ENCODE results near the gene PRMT1.
"Not testable (repeated sequence)": the region's sequence is repeated elsewhere in the genome, so short reads cannot be mapped to it uniquely, and the experiment has no call there.

The PRMT1 gene

GRCh38 chr19:49677231-49677900, at the start of gene PRMT1:
Gene PRMT1 (plus strand): TSS chr19:49677271. CDS start chr19:49677281, 10 bp downstream.
- no peak for DNase-seq

- DNase-seq, result no peak
Measured at GRCh38 chr19:49629659-49630058, 47.4 kb upstream of the PRMT1 start.

DNA sequence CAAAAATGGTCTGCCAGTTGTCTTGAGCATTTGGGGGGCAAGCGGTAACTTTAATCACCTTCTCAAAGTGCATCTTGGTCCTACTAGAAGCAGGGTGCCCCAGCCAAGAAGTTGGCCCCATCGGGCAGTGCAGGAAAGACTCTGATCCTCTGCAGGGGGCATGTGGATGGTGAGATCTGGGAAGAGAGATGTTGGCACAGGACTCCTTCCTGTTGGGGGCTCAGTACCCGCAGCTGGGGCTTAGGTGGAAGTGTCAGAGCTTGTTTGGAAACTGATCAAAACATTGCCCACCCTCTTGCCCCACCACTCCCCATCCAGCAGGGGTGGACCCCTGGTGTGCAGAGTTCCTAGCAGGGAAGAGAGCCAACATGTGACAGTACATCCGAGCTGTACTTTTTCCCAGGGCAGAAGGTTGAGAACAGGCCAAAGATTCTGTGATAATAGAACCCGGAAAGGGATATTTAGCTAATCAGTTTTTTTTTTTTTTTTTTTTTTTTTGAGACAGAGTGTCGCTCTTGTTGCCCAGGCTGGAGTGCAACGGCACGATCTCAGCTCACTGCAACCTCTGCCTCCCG, 46.0 kb upstream of the PRMT1 start:
- DNase-seq, result no peak

DNA sequence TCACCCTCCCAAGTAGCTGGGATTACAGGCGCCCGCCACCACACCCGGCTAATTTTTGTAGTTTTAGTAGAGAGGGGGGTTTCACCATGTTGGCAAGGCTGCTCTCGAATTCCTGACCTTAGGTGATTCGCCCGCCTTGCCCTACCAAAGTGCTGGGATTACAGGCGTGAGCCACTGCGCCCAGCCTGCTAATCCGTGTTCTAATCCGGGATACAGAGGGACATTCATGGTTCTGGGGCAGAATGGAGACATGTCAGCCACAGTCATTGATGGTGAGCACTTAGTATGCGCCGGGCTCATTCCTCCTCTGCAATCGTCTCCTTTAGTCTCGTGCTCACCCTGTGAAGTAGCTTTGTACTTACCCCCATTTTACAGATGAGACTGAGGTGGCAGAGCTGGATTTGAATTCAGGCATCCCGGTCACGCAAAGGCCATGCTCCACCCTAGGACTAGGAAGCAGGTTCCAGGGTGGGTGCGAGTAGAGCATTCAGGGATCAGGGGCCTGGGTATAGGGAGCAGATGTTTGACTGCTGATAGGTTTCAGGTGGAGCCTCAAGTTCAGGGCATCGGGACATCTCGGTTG, 45.4 kb upstream of the PRMT1 start:
- DNase-seq, result no peak

GRCh38 chr19:49632576-49632975, 44.5 kb upstream of the PRMT1 start:
- DNase-seq, result no peak

DNA sequence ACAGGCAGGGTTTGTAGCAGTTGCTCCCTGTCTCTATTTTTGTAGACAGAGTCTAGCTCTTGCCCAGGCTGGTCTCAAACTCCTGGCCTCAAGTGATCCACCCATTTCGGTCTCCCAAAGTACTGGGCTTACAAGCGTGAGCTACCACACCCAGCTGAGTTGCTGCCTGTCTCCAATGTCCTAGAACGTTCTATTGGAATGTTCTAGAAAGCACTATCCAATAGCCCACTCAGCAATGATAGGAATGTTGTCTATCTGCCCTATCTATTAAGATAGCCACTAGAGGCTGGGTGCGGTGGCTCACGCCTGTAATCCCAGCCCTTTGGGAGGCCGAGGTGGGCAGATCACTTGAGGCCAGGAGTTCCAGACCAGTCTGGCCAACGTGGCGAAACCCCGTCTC, 43.8 kb upstream of the PRMT1 start:
- not testable (repeated sequence) for DNase-seq

DNA sequence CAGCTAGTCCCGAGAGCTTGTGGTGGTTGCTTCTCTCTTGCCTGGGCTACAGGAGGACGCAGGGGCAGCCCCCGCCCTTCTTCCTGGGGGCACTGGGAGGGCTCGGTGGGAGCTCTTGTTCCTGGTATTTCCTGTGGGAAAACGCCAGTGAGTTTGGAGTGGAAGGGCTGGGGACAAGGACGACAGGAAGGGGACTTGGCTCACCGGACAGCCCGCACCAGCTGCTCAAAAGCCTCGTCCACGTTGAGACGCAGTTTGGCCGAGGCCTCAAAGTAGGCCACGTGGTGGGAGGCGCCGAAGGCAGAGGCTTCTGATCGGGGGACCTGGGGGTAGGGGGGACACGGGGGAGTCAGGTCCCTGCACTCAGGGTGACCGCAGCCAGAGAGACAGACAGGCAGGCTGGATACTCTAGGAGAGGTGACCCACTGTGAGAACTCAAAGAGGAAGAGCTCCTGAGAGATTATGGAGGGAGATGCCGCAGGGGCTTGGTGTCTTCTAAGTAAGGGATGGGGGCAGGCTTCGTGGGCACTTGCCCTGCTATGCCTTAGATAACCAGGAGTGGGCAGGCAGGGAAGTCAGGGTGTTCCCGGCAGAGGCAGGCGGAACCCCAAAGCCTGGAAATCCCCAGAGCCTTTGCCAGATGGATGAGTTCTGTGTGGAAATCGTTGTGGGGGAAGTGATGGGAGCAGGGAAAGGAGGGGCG, 41.4 kb upstream of the PRMT1 start:
- DNase-seq, result no peak

GRCh38 chr19:49636233-49636932, 40.7 kb upstream of the PRMT1 start:
- DNase-seq, result no peak

- DNase-seq, result peak; percentile 25 to 70
Measured at GRCh38 chr19:49637821-49638738, 39.0 kb upstream of the PRMT1 start.

DNA sequence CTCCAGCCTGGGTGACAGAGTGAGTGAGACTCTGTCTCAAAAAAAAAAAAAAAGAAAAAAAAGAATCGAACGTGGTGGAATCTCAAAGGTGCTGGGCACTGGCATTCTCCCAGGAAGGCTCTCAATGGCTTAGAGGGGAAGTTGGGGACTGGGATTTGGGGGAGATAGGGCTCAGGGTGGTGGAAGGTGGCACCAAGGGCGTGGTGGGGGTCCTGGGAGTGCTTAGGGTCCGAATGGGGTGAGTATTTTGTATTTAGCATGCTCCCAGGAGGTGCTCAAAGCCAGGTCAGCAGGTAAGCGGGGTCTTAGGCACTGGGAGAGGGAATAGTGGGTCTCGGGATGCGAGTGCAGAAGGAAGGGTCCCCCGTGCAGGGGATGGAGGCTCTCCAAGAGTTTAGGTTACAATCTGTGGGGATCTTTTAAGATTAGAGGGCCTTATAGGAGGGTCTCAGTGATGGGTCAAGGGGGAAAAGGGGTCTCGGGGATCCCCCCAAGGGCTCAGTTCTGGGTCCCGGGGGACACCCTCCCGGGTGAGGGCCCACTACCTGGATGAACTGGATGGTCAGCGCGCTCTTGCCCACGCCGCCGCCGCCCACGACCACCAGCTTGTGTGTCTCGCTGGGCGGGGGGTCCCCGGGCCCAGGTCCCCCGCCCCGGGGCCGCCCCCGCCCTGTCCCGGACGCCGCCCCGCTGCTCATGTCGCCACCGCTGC, 37.5 kb upstream of the PRMT1 start:
- peak in 1 of 2 experiments; percentile 22 for DNase-seq

DNA sequence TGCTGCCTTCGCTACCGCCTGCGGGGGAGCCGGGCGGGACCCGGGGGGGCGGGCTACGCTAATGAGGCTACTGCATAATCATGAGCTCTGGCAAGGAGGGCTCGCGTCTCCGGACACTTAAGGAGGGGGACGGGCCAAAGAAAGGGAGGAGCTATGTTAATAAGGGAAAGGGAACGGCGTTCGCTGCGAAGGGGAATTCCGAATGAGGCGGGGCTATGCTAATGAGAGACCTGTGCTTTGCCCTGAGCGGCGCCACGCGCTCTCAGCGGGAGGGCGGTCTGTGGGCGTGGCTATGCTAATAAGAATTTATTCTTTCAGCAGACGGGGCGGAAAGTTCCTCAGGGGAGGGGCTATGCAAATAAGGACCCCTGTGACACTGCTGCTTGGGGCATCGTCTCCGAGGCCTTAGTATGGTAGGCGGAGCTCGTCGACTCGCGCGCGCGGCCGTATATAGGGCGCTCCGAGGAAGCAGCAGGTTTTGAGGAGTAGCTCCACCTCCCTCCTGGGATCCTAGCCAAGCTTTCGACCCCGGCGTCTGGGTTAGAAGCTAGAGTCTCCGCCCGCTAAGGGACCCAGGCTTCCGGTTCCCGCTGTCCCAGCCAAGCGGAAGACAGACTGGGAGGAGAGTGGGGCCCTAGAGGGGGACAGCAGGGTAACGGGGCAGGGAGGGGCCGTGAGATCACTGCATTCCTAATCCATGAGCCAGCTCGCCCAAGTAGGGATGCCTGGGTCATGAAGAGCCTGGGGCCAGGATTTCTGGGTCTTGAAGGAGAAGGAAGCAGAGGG, 36.8 kb upstream of the PRMT1 start, which contains the start of gene RRAS:
Gene RRAS (minus strand): TSS at position 31 of the 786 bp plus-strand sequence. CDS start 45 bp downstream, outside the sequence.
- DNase-seq, result peak; percentile 100

- peak; percentile 82 to 96 for DNase-seq
Measured at GRCh38 chr19:49641688-49642491, 35.2 kb upstream of the PRMT1 start, which contains the start of gene SCAF1. Gene SCAF1 (plus strand): TSS chr19:49642209. CDS start chr19:49645027, 2,818 bp downstream.

DNA sequence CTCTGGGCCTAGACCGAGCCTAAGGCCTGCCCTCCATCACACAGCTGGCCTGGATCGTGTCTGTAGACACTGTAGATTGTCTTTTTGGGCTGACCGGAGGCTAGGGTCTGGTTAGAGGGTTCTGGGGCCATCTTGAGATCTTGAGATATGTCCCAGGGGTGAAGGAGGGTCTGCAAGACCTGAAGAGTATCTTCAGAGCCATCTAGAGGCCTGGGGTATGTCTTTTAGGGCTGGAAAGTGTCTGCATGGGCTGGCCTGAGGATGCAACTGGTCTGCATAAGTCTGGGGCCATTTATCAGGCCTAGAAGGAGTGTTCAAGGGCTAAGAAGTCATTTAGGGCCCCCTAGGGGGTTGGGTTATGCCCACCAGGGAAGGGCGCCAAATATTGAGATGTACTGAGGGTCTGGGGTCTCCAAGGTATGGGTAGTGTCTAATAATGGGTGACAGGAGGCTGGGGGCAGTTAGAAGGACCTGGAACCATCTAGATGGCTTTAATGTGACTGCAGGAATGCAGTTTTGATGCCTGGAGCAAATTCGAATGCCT, 34.5 kb upstream of the PRMT1 start:
- no peak for DNase-seq

DNA sequence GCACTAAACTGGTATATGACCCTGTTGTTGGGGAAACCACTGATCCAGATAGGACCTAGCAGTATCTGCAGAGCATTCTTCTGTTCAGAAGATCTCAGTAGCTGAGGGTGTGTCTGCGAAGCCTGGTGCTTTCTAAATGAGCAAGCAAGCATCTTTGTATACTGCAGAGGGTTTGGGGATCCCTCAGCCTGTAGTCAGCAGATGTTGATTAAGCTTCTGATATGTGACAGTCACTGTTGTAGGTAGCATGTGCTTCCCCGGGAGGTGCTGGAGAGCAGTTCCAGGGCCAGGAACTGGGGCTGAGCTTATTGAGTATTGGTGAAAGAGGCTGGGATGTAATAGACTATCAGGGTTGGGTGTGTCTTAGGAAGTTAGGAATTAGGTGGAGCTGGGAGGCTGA, 33.6 kb upstream of the PRMT1 start:
- DNase-seq, result no peak

DNA sequence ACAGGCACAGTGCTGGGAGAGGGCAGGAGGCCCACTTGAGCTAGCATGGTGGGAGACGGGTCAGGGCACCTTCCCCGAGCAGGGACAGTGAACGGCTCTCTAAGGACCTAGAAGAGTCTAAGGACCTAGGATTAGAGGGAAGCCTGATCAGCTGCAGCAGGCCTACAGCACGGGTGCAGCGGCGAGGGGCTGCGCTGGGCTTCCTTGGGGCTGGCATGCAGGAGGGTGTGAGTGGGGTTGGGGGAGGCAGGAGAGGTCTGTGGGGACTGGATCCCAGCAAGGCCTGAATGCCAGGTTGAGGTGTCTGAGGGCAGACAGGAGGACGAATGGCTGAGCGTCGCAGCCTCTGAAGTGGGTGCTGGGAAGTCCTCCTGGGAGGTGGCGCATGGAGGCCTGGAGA, 31.5 kb upstream of the PRMT1 start:
- no peak for DNase-seq

DNA sequence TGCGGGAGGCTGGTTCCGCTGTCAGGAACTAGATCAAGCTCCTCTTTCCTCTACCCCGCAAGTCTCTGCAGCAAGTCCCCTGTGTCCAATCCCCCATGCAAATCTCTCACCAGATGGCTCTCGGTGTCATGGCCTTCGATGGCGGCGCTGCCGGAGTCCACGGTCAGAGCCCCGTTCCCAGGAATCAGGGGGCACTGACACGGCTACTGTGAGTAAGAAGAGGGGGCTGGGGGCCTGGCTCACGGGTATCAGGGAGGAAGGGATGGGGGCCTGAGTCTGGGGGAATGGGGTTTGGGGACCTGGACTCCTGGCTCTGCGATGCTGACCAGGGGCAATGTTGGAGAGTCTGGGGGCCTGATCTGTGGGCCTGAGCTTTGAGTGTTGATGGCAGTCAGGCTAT, 31.1 kb upstream of the PRMT1 start:
- no peak for DNase-seq

GRCh38 chr19:49646586-49646985, 30.5 kb upstream of the PRMT1 start:
- no peak for DNase-seq

GRCh38 chr19:49651029-49651819, 25.8 kb upstream of the PRMT1 start:
- DNase-seq, result no peak
